Measurements from ENCODE around the gene LARP4B. TPM values are rescaled to one million over a fixed set of nuclear protein-coding genes. Genes with fewer than 3 reads are reported as not detected.

LARP4B gene
- polyA plus RNA-seq, 4 donors = 36.8 to 57.4 (median 48.5) TPM

- DNase-seq (ENCODE audit: low read depth in 4 of 4, low spot score in 2 of 4) = no peak
Measured at GRCh38 chr10:839550-840205, 91.8 kb downstream of the LARP4B start.

- no peak for DNase-seq (ENCODE audit: low read depth in 4 of 4, low spot score in 2 of 4)
Measured at GRCh38 chr10:836782-837181, 94.7 kb downstream of the LARP4B start.

GRCh38 chr10:834493-834892 lies 97.0 kb downstream of the LARP4B start:
- DNase-seq (ENCODE audit: low read depth in 4 of 4, low spot score in 2 of 4) = no peak

GRCh38 chr10:829241-829640 lies 102.3 kb downstream of the LARP4B start:
- DNase-seq (ENCODE audit: low read depth in 4 of 4, low spot score in 2 of 4) = no peak

- DNase-seq (ENCODE audit: low read depth in 4 of 4, low spot score in 2 of 4) = no peak
Measured at GRCh38 chr10:828191-828590, 103.3 kb downstream of the LARP4B start.

GRCh38 chr10:824946-825345 lies 106.6 kb downstream of the LARP4B start:
- DNase-seq (ENCODE audit: low read depth in 4 of 4, low spot score in 2 of 4) = no peak

- no peak for DNase-seq (ENCODE audit: low read depth in 4 of 4, low spot score in 2 of 4)
Measured at GRCh38 chr10:824497-824896, 107.0 kb downstream of the LARP4B start.

GRCh38 chr10:822661-823367 lies 108.7 kb downstream of the LARP4B start:
- DNase-seq (ENCODE audit: low read depth in 4 of 4, low spot score in 2 of 4) = no peak

GRCh38 chr10:822197-822596 lies 109.3 kb downstream of the LARP4B start:
- no peak for DNase-seq (ENCODE audit: low read depth in 4 of 4, low spot score in 2 of 4)

- no peak for DNase-seq (ENCODE audit: low read depth in 4 of 4, low spot score in 2 of 4)
Measured at GRCh38 chr10:821322-821721, 110.2 kb downstream of the LARP4B start.

GRCh38 chr10:819816-820215 lies 111.7 kb downstream of the LARP4B start:
- DNase-seq (ENCODE audit: low read depth in 4 of 4, low spot score in 2 of 4) = no peak

- no peak for DNase-seq (ENCODE audit: low read depth in 4 of 4, low spot score in 2 of 4)
Measured at GRCh38 chr10:819326-819725, 112.2 kb downstream of the LARP4B start.

GRCh38 chr10:818526-819220 lies 112.8 kb downstream of the LARP4B start:
- DNase-seq (ENCODE audit: low read depth in 4 of 4, low spot score in 2 of 4) = no peak

- DNase-seq (ENCODE audit: low read depth in 4 of 4, low spot score in 2 of 4) = no peak
Measured at GRCh38 chr10:818010-818409, 113.5 kb downstream of the LARP4B start.

GRCh38 chr10:817371-817770 lies 114.1 kb downstream of the LARP4B start:
- DNase-seq (ENCODE audit: low read depth in 4 of 4, low spot score in 2 of 4) = no peak

GRCh38 chr10:816958-817357 lies 114.5 kb downstream of the LARP4B start:
- DNase-seq (ENCODE audit: low read depth in 4 of 4, low spot score in 2 of 4) = no peak

GRCh38 chr10:816091-816477 lies 115.4 kb downstream of the LARP4B start:
- no peak for DNase-seq (ENCODE audit: low read depth in 4 of 4, low spot score in 2 of 4)

- DNase-seq (ENCODE audit: low read depth in 4 of 4, low spot score in 2 of 4) = no peak
Measured at GRCh38 chr10:815338-816090, 116.0 kb downstream of the LARP4B start.

- no peak for DNase-seq (ENCODE audit: low read depth in 4 of 4, low spot score in 2 of 4)
Measured at GRCh38 chr10:814536-815302, 116.8 kb downstream of the LARP4B start.

GRCh38 chr10:813286-813685 lies 118.2 kb downstream of the LARP4B start:
- DNase-seq (ENCODE audit: low read depth in 4 of 4, low spot score in 2 of 4) = no peak
